Measurements from ENCODE around the gene SCYGR2.

The SCYGR2 gene

GRCh38 chr2:227613272-227613660, 14.6 kb downstream of the SCYGR2 start:
- no peak for DNase-seq

DNA sequence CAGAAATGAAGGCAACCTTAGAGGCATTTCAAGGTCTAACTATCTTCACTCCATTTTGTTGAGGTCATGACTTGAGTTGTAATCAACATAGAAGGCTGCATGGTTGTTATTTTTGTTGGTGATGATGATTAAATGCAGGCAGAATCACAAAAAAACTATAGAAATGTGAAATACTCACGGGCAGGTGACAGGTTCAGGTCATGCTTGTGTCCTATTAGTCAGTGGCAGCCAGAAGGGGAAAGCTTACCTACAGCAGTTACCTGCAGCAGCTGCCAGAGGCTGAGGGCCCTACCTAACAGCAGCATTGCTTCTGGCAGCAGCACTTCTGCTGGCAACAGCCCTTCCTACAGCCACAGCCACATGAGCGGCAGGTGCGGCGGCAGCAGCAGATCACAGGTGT, 15.6 kb downstream of the SCYGR2 start:
- no peak for DNase-seq

DNA sequence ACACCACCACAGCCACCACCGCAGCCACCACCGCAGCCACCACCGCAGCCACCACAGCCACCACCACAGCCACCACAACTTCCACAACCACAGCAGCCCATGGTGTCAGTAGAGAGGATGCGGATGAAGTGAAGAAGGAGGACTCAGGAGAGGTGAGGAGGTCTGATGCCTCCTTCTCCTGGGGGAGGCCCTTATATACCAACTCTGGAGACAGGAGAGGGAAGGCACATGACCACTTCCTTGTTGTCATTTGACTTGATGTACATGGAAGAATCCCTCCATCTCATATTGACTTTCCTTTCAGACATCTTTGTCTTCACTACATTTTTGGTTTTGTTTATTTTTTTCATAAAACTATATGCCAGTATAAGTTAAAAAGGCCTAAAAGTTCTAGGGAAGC, 16.0 kb downstream of the SCYGR2 start, which contains the start of gene SCYGR3:
SCYGR3 (minus strand) TSS at position 101 of the 400 bp plus-strand sequence; CDS start at position 101, 0 bp downstream.
- DNase-seq: no peak

GRCh38 chr2:227615181-227615580, 16.5 kb downstream of the SCYGR2 start:
- no peak for DNase-seq

DNA sequence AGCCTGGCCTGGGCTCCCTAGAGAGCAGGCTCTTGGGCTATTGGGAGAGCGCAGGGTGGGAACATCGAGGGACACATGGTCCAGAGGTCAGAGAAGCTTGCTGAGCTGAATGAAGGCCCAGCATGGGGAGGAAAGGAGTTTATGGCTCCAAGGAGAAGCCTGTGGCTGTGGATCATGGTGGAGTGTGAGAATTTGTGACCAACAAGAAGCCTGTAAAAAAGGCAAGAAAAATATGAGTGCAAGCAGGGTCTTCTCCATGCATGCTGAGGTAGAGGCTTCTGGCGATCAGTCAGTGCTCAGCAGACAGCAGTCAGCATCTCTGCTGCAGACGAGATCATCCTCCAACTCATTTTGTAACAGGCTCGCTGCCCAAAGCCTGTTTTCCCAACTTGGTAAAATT, 17.2 kb downstream of the SCYGR2 start:
- DNase-seq: no peak

DNA sequence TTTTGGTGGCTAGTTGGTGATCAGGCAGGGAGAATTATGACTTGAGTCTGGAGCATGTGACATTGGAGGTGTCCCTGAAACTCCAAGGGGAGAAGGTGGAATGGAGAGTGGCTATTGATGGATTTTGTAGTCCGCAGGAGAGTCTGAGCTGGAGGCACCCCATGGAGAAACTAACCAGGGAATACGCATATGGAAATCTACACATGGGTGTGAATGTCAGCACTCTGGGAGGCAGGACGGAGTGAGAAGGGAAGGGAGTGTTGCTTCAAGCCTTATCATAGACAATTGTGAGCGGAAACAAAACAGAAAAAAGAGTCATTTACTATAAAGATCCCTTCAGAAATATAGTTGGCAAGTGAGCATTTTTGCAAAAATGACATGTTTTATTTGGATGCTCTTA, 17.9 kb downstream of the SCYGR2 start:
- no peak for DNase-seq

DNA sequence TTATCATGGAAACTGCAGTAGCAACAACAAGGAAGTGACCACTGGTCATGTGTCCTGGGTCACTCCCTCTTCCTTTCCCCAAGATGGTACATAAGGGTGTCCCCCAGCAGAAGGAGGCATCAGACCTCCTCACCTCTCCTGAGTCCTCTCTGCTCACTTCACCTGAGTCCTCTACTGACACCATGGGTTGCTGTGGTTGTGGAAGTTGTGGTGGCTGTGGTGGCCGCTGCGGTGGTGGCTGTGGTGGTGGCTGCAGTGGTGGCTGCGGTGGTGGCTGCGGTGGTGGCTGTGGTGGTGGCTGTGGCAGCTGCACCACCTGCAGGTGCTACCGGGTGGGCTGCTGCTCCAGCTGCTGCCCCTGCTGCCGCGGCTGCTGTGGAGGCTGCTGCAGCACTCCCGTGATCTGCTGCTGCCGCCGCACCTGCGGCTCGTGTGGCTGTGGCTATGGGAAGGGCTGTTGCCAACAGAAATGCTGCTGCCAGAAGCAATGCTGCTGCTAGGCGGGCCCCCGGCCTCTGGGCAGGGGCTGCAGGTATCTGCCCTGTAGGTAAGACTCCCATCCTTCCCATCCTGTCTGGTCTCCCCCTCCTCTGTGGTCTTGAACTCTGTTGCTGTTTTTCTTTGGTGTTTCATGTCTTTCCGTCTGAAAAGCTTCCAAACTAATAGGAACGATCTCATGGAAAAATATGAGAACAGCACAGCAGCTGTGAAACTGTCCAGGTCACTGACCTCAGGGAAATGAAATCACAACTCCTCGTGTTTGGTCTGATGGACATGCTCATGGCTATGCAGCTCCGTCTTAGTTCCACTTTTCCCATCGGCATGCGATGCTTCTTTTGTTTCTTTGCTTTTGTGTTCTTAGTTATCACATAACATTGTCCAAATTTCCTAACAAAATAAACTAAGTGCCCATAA, 18.9 kb downstream of the SCYGR2 start, which contains the start of gene SCYGR4:
SCYGR4 (plus strand) TSS at position 183 of the 915 bp plus-strand sequence; CDS start at position 183, 0 bp downstream.
- DNase-seq: no peak

DNA sequence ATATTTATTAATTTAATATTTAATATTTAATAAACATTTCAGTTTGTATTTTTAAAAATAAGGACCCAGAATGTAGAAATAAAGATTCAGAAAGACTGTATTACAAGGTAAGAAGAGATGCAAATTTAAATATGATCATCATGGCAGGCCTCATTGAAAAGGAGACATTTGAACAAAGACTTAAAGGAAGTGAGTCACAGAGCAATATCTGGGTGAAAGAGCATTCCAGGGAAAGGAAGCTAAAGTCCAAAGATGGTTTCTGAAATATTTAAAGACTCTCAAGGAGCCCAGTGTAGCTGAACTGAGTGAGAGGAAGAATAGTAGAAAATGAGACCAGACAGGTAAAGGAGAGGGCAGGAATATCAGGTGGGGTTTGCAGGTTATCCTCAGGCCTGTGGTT, 24.5 kb downstream of the SCYGR2 start:
- no peak for DNase-seq

GRCh38 chr2:227625420-227625819, 26.7 kb downstream of the SCYGR2 start:
- DNase-seq: no peak

DNA sequence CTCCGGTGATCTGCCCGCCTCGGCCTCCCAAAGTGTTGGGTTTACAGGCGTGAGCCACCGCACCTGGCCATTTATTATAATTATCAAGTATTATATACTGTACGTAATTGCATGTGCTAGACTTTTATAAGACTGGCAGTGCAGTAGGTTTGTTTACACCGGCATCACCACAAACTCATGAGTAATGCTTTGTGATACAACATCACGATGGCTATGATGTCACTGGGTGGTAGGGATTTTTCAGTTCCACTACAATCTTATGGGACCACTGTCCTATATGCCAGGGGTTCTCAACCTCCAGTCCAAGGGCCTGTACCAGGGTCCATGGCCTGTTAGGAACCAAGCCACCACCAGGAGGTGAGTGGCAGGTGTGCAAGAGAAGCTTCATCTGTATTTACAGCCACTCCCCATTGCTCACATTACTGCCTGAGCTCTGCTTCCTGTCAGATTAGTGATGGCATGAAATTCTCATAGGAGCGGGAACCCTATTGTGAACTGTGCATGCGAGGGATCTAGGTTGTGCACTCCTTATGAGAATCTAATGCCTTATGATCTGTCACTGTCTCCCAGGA, 28.0 kb downstream of the SCYGR2 start:
- no peak for DNase-seq

DNA sequence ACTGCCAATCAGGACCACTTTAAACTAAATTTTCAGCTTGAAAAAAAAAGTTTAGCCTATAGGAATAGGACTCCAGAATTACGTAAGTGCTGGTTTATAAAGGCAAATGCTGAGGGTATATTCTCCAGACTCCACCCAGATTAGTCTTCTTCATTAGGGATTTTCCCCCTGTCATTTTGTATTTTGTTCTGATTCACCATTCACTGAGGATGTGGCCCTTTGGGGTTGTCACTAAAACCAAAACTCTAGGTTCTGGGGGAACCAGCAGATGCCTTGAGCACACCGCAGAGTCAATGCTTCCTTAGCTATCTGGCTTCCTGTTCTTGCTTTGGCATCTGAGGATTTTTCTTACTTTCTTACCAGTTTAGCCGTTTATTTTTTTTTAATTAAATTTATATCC, 29.1 kb downstream of the SCYGR2 start:
- DNase-seq: no peak

DNA sequence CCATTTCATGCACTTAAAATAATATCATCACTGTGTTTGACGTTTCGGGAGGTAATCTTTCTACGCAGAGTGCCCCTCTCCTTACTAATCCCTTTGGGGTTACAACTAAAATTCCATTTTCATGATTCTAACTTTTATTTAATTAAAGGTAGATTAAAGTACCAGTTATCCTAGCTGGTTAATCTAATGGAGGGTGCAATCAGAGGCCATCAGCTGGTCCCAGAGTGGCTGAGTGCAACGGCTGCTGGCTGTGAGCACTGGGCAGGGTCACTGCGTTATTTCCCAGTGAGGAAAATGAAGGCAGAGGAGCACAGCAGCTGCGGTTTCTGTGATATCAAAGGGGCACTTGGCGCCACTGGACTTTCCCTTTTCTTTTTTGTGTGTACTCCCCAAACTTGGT, 30.7 kb downstream of the SCYGR2 start:
- no peak for DNase-seq

GRCh38 chr2:227630322-227630721, 31.6 kb downstream of the SCYGR2 start:
- no peak for DNase-seq

DNA sequence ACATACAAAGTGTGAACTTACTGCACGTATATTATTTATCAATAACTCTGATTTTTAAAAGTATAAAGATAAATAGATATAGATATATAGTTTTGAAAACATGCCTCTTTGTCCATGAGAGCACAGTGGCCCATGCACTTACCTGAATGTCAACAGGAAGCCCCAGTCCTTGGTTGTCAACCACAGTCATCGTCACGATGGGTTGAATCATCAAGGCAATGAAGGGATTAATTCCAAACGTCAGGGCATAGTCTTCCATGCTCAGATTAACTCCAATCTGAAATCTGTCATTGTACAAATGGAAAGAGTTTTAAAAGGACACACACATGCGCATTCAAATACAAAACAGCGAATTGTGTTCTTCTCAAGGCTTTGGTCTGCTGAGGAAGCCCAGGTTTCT, 34.1 kb downstream of the SCYGR2 start:
- no peak for DNase-seq

DNA sequence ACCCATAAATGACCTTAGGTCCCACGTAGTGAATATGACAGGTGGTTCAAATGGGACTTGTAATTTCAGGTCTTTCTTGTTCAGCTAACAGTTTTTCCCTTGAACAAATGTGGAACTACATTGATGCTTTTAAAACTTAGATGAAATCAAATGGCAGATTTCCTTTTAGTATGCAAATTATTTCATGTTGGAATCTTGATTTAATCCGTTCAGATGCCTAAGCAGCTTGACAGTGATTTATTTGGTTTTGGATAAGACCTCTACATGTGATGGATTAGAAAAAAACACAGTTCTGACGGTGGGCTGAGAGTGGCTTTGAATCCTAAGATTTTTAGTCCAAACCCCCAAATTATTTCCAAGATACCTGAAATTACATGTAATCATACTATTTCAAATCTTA, 35.5 kb downstream of the SCYGR2 start:
- no peak for DNase-seq

DNA sequence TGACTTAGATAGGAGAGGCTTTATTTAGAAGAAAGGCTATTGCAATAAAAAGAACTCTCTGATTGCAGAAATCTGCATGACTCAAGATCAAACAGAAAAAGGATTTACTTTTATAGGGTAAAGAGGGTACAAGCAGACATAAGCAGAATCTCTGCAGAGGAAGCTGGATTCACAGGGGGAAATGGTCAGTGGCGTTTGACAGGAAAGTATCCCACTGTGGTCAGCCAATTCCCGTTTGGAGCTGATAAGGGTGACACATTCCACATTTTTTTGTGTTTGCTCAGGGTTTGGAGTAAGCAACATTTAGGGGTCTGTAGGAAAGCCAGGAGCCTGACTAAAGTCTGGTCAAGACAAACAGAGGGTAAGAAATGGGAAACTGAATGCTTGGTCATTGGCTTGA, 44.0 kb downstream of the SCYGR2 start:
- no peak for DNase-seq

DNA sequence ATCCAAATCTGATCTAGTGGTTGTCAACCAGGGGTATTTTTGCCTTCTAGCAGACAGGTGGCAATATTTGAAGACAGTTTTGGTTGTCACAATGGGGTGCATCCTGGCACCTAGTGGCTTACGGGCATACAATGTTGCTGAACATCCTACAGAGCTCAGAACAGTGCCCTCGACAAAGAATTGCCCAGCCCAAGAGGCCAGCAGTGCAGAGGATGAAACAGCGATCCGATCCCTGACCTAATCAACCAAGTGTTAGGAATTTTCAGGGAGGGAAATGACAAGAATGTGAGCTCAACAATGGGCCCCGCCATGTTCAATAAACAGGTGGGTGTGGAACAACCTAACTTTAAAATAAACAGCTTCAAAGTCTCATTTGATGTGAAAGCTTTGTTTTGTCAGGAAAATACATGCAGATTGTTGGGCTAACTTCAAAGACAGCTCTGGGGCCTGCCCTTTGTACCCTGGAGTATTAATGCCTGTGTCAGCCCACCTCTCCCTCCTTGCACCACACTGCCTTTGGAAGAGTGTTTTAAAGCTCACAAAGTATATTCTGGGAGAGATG, 45.4 kb downstream of the SCYGR2 start:
- DNase-seq: no peak

Measured in hematopoietic multipotent progenitor cell treated with erythropoietin and hydrocortisone succinate and interleukin-3 and kit ligand, for 8 days (in vitro differentiated cells).